Sigmoid colon (tissue), 4 donors: ENCODE measurements around the gene CAPN12.

ENCODE experiments used
- CTCF ChIP-seq, 4 experiments: fragments of 450-650 bp in 3 of 4; fragments of 200-600 bp in 1 of 4; IDR thresholded peaks; one replicate each; pipeline ENCODE4 v1.5.1; 2016 to 2019; ENCODE audit warnings: antibody characterized with exemption in 4 of 4, mild to moderate bottlenecking in 3 of 4, moderate library complexity in 2 of 4
- EP300 ChIP-seq, 4 donors: sonication (generic); formaldehyde crosslinking; IDR thresholded peaks; one replicate each; pipeline ENCODE4 v1.6.1; 2017; ENCODE audit warnings: antibody characterized with exemption in 4 of 4
- POLR2A ChIP-seq, 2 donors: fragments of 450-650 bp; IDR thresholded peaks; one replicate each; pipeline ENCODE4 v1.6.1; 2016; ENCODE audit warnings: antibody characterized with exemption in 2 of 2, mild to moderate bottlenecking in 2 of 2, moderate library complexity in 2 of 2

DNA sequence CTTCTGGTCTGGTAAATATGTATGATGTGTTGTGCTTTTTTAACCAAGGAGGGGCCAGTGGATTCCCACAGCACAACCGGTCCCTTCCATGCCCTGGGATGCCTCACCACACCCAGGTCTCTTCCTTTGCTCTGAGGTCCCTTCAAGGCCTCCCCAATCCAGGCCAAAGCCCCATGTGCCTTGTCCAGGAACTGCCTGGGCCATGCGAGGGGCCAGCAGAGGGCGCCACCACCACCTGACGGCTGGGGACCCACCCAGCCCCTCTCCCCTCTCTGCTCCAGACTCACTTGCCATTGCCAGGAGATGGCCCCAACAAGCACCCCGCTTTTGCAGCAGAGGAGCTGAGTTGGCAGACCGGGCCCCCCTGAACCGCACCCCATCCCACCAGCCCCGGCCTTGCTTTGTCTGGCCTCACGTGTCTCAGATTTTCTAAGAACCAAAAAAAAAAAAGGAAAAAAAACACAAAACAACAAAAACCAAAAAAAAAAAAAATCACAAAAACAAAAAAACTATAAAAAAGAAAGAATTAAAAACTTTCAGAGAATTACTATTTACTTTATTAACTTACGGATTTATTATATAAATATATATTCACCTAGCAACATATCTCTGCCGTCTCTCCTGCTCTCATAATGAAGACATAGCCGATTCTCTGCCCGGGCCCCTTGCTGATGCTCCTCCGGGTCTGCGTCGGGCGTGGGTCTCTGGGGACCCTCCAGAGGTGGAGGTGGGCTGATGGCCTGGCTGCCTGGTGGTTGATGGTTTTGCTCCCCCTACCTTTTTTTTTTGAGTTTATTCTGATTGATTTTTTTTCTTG is 14.4 kb downstream of the CAPN12 start:
- TF ChIP-seq CTCF (IDR thresholded peaks at IDR 0.05) (peak; percentile 59 to 79 (median 73)), POLR2A (IDR thresholded peaks at IDR 0.05) (no peak), EP300 (IDR thresholded peaks at IDR 0.05) (no peak)
